ENCODE results near the gene SLC12A1. TPM values are rescaled to one million over a fixed set of nuclear protein-coding genes. Genes with fewer than 3 reads are reported as not detected.
A peak's percentile ranks its signal among the peaks of the same experiment; 100 is the strongest.

SLC12A1 gene
- total RNA-seq (ENCODE audit: low replicate concordance): 0.05 and 0.53 TPM in 2 replicates
- long read RNA-seq: 0 reads

- H3K27me3 Mint-ChIP-seq: no peaks in the 10 kb centered on the region
- H3K9me3 Mint-ChIP-seq: no peaks in the 10 kb centered on the region
- no peaks in the 10 kb centered on the region for H3K4me1 Mint-ChIP-seq (ENCODE audit: unreplicated experiment)
- no peak within 1 kb of the TSS for H3K27ac Mint-ChIP-seq
- H3K36me3 Mint-ChIP-seq: no peaks in the 10 kb centered on the region
- no peak for DNase-seq (ENCODE audit: extremely low spot score, unreplicated experiment)
- TF ChIP-seq, protein P1, sequence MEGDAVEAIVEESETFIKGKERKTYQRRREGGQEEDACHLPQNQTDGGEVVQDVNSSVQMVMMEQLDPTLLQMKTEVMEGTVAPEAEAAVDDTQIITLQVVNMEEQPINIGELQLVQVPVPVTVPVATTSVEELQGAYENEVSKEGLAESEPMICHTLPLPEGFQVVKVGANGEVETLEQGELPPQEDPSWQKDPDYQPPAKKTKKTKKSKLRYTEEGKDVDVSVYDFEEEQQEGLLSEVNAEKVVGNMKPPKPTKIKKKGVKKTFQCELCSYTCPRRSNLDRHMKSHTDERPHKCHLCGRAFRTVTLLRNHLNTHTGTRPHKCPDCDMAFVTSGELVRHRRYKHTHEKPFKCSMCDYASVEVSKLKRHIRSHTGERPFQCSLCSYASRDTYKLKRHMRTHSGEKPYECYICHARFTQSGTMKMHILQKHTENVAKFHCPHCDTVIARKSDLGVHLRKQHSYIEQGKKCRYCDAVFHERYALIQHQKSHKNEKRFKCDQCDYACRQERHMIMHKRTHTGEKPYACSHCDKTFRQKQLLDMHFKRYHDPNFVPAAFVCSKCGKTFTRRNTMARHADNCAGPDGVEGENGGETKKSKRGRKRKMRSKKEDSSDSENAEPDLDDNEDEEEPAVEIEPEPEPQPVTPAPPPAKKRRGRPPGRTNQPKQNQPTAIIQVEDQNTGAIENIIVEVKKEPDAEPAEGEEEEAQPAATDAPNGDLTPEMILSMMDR (conservative IDR thresholded peaks at IDR 0.05): no peak
- no peak within 1 kb of the TSS for H3K4me3 Mint-ChIP-seq
Measured at GRCh38 chr15:48205981-48206380, at the start of gene SLC12A1. TSS of gene SLC12A1 (plus strand) at chr15:48206302. CDS start at chr15:48207720, 1,418 bp downstream.

- TF ChIP-seq, protein P1 (conservative IDR thresholded peaks at IDR 0.05): no peak
- Mint-ChIP-seq H3K27me3 (no peaks in the 10 kb centered on the region), H3K4me3 (no peak overlapping the region), H3K36me3 (peaks cover 33% of the 10 kb centered on the region), H3K4me1 (ENCODE audit: unreplicated experiment) (no peaks in the 10 kb centered on the region), H3K9me3 (peaks cover 12% of the 10 kb centered on the region), H3K27ac (no peak overlapping the region)
- no peak for DNase-seq (ENCODE audit: extremely low spot score, unreplicated experiment)
Measured at GRCh38 chr15:48168616-48169015, 37.5 kb upstream of the SLC12A1 start.

- Mint-ChIP-seq H3K9me3 (peaks cover 19% of the 10 kb centered on the region), H3K27ac (no peak overlapping the region), H3K36me3 (peaks cover 35% of the 10 kb centered on the region), H3K4me1 (ENCODE audit: unreplicated experiment) (no peaks in the 10 kb centered on the region), H3K4me3 (no peak overlapping the region), H3K27me3 (no peaks in the 10 kb centered on the region)
- TF ChIP-seq, protein P1 (conservative IDR thresholded peaks at IDR 0.05): no peak
- no peak for DNase-seq (ENCODE audit: extremely low spot score, unreplicated experiment)
Measured at GRCh38 chr15:48170981-48171380, 35.1 kb upstream of the SLC12A1 start.

- DNase-seq (ENCODE audit: extremely low spot score, unreplicated experiment): no peak
- H3K36me3 Mint-ChIP-seq: peaks cover 13% of the 10 kb centered on the region
- H3K27me3 Mint-ChIP-seq: no peaks in the 10 kb centered on the region
- H3K4me3 Mint-ChIP-seq: no peak overlapping the region
- H3K9me3 Mint-ChIP-seq: peaks cover 19% of the 10 kb centered on the region
- H3K27ac Mint-ChIP-seq: no peak overlapping the region
- TF ChIP-seq, protein P1 (conservative IDR thresholded peaks at IDR 0.05): no peak
- H3K4me1 Mint-ChIP-seq (ENCODE audit: unreplicated experiment): peaks cover 10% of the 10 kb centered on the region
Measured at GRCh38 chr15:48175126-48175525, 31.0 kb upstream of the SLC12A1 start.

DNA sequence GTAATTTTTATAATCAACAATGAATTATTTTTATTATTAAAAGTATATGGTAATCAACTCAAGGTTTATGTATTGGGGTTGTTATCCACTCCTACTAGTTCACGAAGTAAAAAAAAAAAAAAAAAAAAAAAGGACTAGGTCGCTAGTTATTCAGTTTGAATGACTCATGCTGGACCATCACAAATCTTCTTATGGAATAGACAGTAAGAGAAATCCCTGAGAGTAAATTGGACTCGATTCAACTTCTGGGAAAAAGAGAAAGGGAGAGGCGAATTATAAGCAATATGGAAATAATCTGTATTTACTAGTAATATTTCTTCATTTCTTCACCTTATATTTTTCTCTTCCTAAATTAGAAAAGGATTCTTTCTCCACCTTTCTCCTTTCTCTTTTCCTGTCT lies 30.0 kb upstream of the SLC12A1 start:
- no peak for DNase-seq (ENCODE audit: extremely low spot score, unreplicated experiment)
- Mint-ChIP-seq H3K27ac (no peak overlapping the region), H3K4me1 (ENCODE audit: unreplicated experiment) (peaks cover 10% of the 10 kb centered on the region)

More for the DNA sequence above, 30.0 kb upstream of the SLC12A1 start:
- no peaks in the 10 kb centered on the region for H3K27me3 Mint-ChIP-seq
- peak overlapping the region; percentile 92 for H3K4me3 Mint-ChIP-seq
- TF ChIP-seq, protein P1 (conservative IDR thresholded peaks at IDR 0.05): no peak
- H3K36me3 Mint-ChIP-seq: peaks cover 13% of the 10 kb centered on the region
- H3K9me3 Mint-ChIP-seq: peaks cover 19% of the 10 kb centered on the region

Data from type B pancreatic cell (in vitro differentiated cells).